Muscle of leg (tissue), 11 donors: ENCODE measurements around the gene RAD50. TPM values are rescaled to one million over a fixed set of nuclear protein-coding genes. Genes with fewer than 3 reads are reported as not detected.

ENCODE experiments used
- DNase-seq: peaks from one replicate; pipeline ENCODE4 v3.0.0; 2013
- H3K27ac ChIP-seq: one replicate; pipeline ENCODE4 v1.5.1; 2013; ENCODE audit warnings: mild to moderate bottlenecking, low read length, control low read depth
- H3K27me3 ChIP-seq: one replicate; pipeline ENCODE4 v1.6.1; 2013; ENCODE audit warnings: low read length; ENCODE audit not compliant: control insufficient read depth, insufficient read depth
- H3K36me3 ChIP-seq: one replicate; pipeline ENCODE4 v1.6.1; 2013; ENCODE audit warnings: low read length; ENCODE audit not compliant: control insufficient read depth, insufficient read depth
- H3K4me1 ChIP-seq: one replicate; pipeline ENCODE4 v1.6.1; 2013; ENCODE audit warnings: low read length; ENCODE audit not compliant: control insufficient read depth, insufficient read depth
- H3K4me3 ChIP-seq: one replicate; pipeline ENCODE4 v1.5.1; 2013; ENCODE audit warnings: low read length, control low read depth
- H3K9me3 ChIP-seq: replicated peaks from 2 replicates; pipeline ENCODE4 v1.6.1; 2013; ENCODE audit warnings: low read depth, low read length; ENCODE audit not compliant: control insufficient read depth
- WGBS: methylation state at CpG from one replicate; pipeline ENCODE4 v1.1.5; 2013; ENCODE audit warnings: missing lambda C conversion rate; ENCODE audit not compliant: insufficient coverage; 5-methylcytosine and 5-hydroxymethylcytosine counted together
- polyA plus RNA-seq, 8 donors: library from polyadenylated mRNA; unstranded; fragments of 120-200 nt; gene quantifications; one replicate each; pipeline versions ENCODE4 v1.2.1 to v1.2.3, GENCODE V29; 2013; ENCODE audit warnings: inconsistent platforms in 1 of 8, low replicate concordance in 1 of 8; ENCODE audit not compliant: insufficient read length in 8 of 8, insufficient read depth in 1 of 8
- total RNA-seq: library from RNA; stranded (reverse); fragments of 120-200 nt; gene quantifications from one replicate; pipeline ENCODE4 v1.2.4, GENCODE V29; 2013

The RAD50 gene
- total and polyA plus RNA-seq, 9 donors, result 14.1 to 29.1 (median 22.1) TPM

DNA sequence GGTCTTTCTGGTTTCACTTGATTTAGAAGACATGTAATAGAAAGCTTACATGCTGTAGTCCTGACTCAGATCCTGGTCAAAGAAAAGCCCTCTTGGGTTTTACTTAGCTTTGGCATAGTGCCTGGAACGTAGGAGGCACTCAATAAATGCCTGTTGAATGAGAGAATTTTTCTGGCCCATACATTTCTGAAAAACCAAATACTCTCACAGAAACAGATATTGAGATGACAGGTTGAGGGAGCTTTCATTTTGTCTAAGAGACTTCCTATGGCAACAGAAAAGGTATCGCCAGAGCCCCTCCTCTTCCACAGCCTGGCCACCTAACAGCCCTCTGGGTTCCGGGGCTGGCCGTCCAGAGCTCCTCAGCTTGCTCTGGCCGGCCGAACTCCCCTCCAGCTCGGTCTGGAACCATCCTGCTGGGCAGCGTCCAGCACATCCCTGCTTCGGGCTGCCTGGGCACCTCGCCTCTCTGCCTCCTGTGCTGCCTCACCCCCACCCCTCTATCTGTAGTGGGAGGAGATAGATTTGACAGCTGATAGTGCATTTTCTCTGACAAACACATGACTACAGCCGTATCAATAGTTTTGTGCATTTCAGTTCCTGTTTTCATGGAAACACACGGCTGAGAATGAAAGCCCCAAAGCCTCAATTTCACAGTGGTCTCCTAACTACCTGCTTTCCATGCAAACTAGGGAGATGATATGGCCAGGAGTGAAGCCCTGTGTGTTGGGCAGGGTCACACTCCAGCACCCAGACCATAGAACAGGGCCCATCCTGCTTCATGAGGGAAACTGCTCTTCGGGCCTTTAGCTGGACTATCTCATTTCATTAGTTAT, 118.1 kb downstream of the RAD50 start:
- WGBS, result 67% methylated on average over 1 of the region's 13 CpGs
- peak; percentile 55 for DNase-seq
- Histone ChIP-seq H3K4me3 (no peak overlapping the region), H3K36me3 (no peaks in the 10 kb centered on the region), H3K4me1 (no peaks in the 10 kb centered on the region), H3K27me3 (no peaks in the 10 kb centered on the region), H3K9me3 (no peaks in the 10 kb centered on the region), H3K27ac (no peak overlapping the region)

DNA sequence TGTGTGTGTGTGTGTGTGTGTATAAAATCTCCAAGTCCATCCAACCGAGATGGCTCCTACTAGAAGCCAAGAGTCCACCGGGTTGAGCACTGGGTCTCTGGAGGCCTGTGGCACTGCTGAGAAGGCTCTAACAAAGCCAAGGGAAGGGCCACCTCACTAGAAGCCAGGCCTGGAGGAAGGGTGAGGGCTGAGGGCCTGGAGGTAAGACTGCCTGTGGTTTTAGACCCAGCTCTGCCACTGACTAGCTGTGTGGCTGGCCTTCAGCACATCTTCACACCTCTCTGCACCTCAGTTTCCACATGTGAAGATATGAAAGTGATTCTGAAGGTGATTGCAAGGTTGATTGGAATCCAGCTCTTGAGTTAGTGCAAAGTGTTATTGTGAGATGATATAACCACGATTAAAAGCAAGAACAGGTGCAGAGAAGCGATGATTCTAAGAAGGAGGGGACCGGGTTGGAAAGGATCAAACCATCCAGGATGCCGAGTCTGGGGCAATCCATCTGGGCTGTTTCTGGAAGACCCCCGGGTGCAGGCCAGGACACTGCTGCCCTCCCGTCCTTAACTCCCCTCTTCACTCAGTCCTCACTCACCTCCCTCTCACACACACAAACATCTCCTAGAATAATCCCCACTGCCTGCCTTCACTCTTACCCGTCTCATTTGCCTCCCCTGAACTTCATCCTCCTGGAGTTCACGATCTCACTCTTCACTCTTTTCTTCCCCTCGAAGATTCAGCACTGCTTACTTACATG, 119.3 kb downstream of the RAD50 start:
- Histone ChIP-seq H3K27me3 (no peaks in the 10 kb centered on the region), H3K36me3 (no peaks in the 10 kb centered on the region), H3K27ac (no peak overlapping the region), H3K9me3 (no peaks in the 10 kb centered on the region), H3K4me1 (no peaks in the 10 kb centered on the region), H3K4me3 (no peak overlapping the region)
- no peak for DNase-seq
- WGBS, result 94% methylated on average over 4 of the region's 11 CpGs

DNA sequence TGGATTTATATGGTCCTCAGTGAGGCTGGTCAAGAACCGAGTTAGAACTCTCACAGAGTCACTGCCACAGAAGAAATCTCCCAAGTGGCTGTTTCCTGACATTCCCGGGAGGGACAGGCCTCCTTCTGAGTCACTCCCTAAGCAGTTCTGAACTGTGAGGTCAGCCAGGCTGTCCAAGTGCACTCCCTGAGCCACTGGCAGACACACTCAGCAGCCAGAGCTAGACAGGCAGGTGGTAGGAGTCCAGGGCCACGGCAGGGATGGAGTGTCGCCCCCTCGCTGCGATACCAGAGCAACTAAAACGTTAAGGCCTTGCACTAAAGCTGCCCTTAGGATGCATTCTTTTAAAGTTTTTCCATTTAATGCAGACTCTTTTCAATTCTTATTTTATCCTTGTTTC, 120.4 kb downstream of the RAD50 start:
- Histone ChIP-seq H3K36me3 (no peaks in the 10 kb centered on the region), H3K4me3 (no peak overlapping the region), H3K9me3 (no peaks in the 10 kb centered on the region), H3K27ac (no peak overlapping the region), H3K27me3 (no peaks in the 10 kb centered on the region), H3K4me1 (no peaks in the 10 kb centered on the region)
- 61% methylated on average over 7 of the region's 7 CpGs for WGBS
- DNase-seq, result no peak

DNA sequence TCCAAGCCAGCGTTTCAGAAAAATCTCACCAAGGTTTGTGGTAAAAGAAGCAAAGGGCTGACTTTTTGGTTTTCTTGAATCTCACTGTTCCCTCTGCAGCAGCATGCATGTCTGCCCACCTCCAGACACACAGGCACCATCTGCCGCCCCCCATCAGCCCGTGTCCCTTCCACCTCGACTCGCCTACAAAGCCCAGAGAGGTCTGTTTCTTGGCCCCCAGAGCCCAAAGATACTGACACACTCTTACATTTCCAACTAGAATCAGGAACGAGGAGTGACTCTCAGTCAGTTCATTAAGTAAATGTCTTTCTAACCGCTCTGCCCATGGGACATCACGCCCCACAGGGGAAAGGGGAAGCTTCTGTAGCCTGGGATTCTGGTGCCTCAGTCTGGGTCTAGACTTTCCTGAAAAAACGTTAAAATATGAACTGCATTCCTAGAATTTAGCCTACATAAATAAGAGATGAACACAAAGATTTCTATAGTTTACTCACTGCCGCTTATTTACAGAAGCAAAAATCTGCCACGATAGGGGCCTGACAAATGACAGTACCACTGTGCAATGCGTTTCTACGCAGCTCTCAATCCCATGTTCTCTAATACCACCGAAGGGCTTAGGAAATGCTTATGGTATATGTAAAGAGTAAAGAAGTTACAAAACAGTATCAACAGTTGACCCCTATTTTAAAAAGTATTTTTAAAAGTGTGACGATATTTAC, 121.1 kb downstream of the RAD50 start:
- no peaks in the 10 kb centered on the region for H3K27me3 ChIP-seq
- no peaks in the 10 kb centered on the region for H3K4me1 ChIP-seq
- WGBS, result 75% methylated on average over 4 of the region's 15 CpGs
- no peak overlapping the region for H3K27ac ChIP-seq
- no peak for DNase-seq
- H3K36me3 ChIP-seq, result no peaks in the 10 kb centered on the region
- no peak overlapping the region for H3K4me3 ChIP-seq
- no peaks in the 10 kb centered on the region for H3K9me3 ChIP-seq

DNA sequence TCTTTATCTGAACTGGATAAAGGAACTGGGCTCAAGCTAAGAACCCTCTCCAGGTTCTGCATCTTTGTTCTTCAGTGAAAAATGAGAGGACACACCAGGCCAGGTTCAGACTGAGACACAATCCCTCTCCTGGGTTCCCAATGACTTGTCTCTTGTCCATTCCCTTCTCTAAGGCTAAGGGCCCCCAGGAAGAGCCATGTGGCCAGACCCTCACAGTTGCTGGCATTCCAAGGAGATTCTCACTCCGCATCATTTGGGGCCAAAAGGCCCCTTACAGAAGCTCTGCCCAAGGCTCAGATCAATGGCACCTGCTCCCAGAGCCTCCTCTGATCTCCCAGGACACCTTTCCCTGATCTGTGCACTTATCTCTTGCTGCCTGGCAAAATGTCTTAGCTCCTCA, 122.0 kb downstream of the RAD50 start:
- H3K9me3 ChIP-seq, result no peaks in the 10 kb centered on the region
- no peak for DNase-seq
- no peaks in the 10 kb centered on the region for H3K36me3 ChIP-seq
- WGBS, result 73% methylated on average over 1 of the region's 1 CpG
- H3K27ac ChIP-seq, result no peak overlapping the region
- H3K4me3 ChIP-seq, result no peak overlapping the region
- no peaks in the 10 kb centered on the region for H3K4me1 ChIP-seq
- no peaks in the 10 kb centered on the region for H3K27me3 ChIP-seq

DNA sequence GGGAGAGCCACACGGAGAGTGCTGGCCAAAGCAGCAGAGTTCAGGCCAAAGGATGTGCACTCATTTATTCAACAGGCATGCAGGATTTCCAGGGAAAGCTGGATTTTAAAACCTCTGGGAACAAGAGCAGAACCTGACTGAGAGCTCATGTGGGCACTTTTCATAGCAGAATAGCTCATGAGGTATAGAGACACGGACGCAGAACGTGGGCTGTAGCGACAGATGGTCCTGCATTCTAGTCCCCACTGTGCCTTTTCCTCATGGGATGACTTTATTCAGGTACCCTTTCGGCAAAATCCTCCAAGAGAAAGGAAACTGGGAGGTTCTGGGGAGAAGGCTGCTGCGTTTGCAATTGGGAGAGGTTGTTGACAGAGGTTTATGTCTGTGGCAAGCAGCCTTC, 122.4 kb downstream of the RAD50 start:
- Histone ChIP-seq H3K27me3 (no peaks in the 10 kb centered on the region), H3K4me3 (no peak overlapping the region), H3K27ac (no peak overlapping the region), H3K4me1 (no peaks in the 10 kb centered on the region), H3K9me3 (no peaks in the 10 kb centered on the region), H3K36me3 (no peaks in the 10 kb centered on the region)
- no peak for DNase-seq
- WGBS, result 68% methylated on average over 4 of the region's 7 CpGs

DNA sequence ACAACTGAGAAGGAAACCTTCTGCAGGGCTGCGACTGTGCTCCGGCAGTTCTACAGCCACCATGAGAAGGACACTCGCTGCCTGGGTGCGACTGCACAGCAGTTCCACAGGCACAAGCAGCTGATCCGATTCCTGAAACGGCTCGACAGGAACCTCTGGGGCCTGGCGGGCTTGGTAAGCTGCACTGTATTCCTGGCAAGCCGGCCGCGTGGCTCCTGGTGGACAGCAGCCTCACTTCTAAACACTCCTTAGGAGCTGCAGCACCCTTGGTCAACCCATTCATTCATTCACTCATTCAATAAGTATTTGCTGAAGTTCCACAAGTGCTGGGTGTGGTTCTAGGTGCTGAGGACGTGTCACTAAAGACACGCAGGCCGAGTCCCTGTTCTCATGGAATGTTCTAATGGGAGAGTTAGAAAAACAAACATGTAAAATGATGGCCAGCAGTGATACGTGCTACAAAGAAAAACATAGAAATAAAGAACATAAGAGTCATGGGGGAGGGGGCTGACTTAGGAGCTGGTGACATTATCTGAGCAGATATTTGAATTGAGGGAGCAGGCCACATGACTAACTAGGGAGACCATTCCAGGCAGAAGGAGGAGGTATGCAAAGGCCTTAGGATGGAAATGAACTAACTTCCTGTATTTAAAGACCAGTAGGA, 123.1 kb downstream of the RAD50 start:
- no peak overlapping the region for H3K4me3 ChIP-seq
- no peaks in the 10 kb centered on the region for H3K9me3 ChIP-seq
- no peak for DNase-seq
- WGBS, result 88% methylated on average over 12 of the region's 15 CpGs
- H3K4me1 ChIP-seq, result no peaks in the 10 kb centered on the region
- no peak overlapping the region for H3K27ac ChIP-seq
- H3K36me3 ChIP-seq, result no peaks in the 10 kb centered on the region
- no peaks in the 10 kb centered on the region for H3K27me3 ChIP-seq

DNA sequence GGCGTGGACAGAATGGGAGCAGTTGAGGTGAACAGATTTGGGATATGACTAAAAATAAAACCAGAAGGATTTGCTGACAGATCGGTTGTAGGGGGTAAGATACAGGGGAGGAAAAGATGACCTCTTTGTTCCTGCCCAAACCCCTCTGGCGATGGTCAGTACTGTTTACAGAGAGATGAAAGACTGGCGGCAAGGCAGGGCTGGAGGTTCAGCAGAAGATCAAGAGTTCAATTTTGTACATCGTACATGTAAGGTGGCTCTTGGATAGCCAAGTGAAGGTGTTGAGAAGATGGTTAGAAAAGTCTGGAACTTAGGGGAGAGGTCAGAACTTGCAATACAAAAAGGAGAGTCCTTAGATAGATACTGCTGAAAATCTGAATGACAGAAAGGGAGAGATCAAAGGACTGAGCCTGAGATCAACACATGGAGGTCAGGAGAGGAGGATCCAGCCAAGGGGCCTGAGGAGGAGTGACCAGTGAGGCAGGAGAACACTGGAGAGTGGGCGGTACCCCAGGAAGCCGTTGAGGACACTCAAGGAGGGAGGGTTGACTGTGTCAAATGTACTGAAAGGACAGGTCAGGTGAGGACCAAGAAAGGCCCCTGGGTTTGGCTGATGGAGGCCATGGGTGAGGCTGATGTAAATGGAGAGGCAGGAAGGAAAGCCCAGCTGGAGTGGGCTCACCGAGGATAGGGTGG, 124.2 kb downstream of the RAD50 start:
- no peaks in the 10 kb centered on the region for H3K36me3 ChIP-seq
- DNase-seq, result no peak
- WGBS, result 87% methylated on average over 7 of the region's 8 CpGs
- H3K27me3 ChIP-seq, result no peaks in the 10 kb centered on the region
- no peaks in the 10 kb centered on the region for H3K4me1 ChIP-seq
- no peaks in the 10 kb centered on the region for H3K9me3 ChIP-seq
- no peak overlapping the region for H3K4me3 ChIP-seq
- H3K27ac ChIP-seq, result no peak overlapping the region

GRCh38 chr5:132681476-132681831, 124.7 kb downstream of the RAD50 start:
- H3K9me3 ChIP-seq, result no peaks in the 10 kb centered on the region
- no peaks in the 10 kb centered on the region for H3K36me3 ChIP-seq
- H3K4me1 ChIP-seq, result no peaks in the 10 kb centered on the region
- WGBS, result 95% methylated on average over 1 of the region's 2 CpGs
- H3K27me3 ChIP-seq, result no peaks in the 10 kb centered on the region
- no peak for DNase-seq
- no peak overlapping the region for H3K27ac ChIP-seq
- H3K4me3 ChIP-seq, result no peak overlapping the region
